Activated T-helper 1 cell treated with anti-CD3 and anti-CD28 coated beads, Interleukin-2, amount 50 U/mL, for 16 hours (primary cell): Measurements from ENCODE around the gene LHFPL4.

ENCODE experiments used
- DNase-seq, 2 donors: peaks; one replicate each; pipeline ENCODE4 v3.0.0-alpha.2; 2020; ENCODE audit warnings: low read depth in 1 of 2, low spot score in 1 of 2

The LHFPL4 gene

GRCh38 chr3:9476935-9477334, 76.7 kb downstream of the LHFPL4 start:
- no peak for DNase-seq

DNA sequence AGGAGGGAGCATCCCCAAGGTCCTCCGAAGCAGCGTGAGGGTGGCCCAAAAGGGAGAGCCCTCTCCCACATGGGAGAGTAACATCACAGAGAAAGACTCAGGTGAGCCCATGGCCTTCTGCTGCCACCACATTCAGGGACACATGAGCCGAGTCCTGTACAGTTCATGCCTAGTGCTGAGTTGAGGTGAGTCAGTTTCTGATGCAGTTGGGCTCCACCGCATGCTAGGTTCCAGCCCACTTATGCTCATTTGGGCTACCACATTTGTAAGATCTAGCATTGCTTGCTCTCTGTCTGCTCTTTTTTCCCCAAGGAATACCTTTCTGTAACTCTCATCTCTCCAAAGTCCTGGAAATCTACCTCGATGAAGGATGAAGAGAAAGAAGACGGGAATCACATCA, 79.1 kb downstream of the LHFPL4 start:
- DNase-seq = no peak

DNA sequence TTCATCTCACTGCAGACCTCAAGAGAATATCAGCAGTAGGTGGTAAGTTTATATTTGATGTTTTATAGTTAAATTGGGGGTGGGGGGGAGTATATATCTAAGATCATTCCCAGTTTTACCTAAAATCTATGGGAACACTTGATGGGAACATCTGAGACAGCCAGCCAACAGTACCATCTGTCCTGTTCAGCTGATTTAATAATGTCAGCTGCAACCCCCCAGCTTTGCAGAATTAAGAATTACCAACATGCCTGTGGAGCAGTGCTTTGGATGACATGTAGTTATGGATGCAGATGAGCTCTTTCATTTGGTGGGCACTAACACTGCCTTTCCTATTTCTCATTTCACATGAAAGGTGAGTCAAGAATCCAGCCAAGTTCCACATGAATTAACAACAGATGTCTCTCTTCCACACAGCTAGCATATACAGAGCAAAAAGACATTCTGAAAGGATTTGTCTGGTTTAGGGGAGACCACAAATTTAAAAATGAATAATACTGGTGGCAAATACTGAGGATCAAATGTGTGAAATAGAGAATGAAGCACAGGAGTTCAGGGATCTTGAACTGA, 80.0 kb downstream of the LHFPL4 start:
- no peak for DNase-seq

DNA sequence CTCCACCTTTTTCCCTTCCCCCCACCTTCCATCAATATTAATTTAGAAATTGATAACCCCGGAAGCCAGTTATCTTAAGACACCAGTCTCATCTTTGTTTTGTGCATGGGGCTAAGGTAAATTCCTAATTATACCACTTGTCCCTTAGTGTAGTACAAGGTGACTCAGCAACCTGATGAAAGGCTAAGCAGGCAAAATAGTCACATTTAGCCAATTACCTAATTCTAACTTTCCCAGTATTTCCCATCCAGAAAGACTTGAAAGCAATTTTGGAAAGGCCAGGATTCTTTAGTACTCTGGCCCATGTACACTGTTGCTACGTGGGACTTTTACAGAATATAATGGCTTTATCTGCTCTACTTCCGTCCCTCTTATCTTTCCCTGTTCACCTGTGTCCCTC, 83.6 kb downstream of the LHFPL4 start:
- DNase-seq = no peak

- DNase-seq = no peak
Observed at GRCh38 chr3:9468460-9468859, 85.2 kb downstream of the LHFPL4 start.

DNA sequence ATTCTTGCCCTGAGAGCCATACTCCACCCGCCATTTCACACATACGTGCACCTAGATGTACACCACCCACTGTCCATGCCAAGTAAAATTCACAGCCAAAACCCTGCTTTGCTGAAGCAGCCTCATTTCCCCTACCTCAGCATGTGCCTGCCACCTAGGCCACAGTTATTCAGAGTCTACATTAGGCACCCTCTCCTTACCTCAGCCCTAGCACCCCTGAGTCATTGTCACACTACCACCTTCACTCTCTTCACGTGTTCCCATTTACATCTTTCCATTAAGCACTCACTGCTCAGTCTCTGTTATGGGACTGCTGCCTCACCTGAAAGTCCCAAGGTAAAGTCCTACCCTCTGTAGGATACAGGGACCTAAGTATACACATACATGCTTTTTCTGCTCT, 86.2 kb downstream of the LHFPL4 start:
- no peak for DNase-seq

DNA sequence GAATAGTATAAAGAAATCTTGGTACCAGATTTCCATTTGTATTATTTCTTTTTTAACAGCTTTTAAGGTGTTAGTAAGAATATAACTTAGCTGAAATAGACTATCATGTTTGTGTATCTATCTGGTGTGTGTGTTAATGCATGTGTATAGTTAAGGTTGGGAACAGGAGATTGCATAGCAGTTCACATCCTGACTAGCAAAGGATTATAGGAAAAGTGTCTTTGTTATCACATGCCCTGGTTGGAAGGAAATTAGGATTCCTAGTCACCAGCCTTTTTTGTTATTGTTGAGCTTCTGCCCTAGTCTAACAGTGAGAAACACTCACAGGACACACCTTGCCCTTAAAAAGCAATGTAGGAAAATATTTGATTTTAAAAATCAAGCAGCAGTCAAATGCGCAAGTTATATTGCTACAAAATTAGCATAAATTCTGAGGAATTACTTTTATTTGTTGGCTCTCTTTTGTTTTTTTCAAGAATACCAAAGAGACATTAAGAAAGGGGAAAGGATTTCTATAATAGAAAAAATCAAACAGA, 98.0 kb downstream of the LHFPL4 start:
- no peak for DNase-seq

GRCh38 chr3:9452417-9452816, 101.2 kb downstream of the LHFPL4 start:
- no peak for DNase-seq

GRCh38 chr3:9450991-9451390, 102.6 kb downstream of the LHFPL4 start:
- no peak for DNase-seq

DNA sequence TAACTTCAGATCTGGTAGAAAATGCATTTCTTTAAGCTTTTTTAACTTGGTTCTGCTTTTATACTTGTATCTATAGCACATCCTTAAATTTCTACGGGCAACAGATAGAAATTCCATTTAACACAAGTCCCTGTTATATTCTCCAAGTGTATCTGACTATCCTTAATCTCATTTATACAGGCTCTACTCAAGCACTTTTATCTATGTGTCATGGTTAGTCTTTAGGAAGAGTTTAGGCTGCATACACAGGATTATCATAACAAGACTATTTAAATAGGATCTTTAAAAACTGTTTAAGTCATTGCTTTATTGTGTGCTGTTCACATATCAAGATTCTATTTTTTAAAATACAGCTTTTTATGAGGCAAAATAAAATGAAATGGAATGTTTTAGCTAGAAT, 103.5 kb downstream of the LHFPL4 start:
- DNase-seq = no peak

DNA sequence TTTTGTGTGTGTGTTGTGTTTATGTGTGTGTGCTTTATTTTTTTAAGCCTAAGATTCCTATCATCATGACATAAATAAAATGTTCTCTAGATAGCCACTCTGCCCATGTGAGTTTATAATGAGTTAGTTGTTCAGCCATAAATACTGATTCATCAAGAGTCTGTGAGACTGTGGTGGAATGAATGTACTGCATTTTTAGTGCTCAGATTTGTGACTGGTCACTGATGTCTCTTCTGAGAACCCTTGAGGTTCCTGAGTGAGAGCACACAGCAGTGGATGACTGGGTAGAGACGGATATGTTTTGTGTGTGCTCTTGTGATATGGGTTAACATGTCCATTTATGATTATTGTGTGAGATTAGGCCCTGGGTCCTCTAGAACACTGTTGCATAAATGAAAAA, 105.0 kb downstream of the LHFPL4 start:
- no peak for DNase-seq
